HG02763 (cell line): Measurements from ENCODE around the gene UNC79.

Source experiments
- ATAC-seq: cut with Tn5 transposase; IDR thresholded peaks from one replicate; pipeline ENCODE4 v1.9.1; 2021; ENCODE audit warnings: mild to moderate bottlenecking, moderate library complexity; ENCODE audit not compliant: unreplicated experiment

Gene UNC79

GRCh38 chr14:93703941-93704340, 273.2 kb downstream of the UNC79 start:
- no peak for ATAC-seq

GRCh38 chr14:93705513-93706156, 274.9 kb downstream of the UNC79 start:
- ATAC-seq: no peak

- no peak for ATAC-seq
Measured at GRCh38 chr14:93706360-93706955, 275.7 kb downstream of the UNC79 start.

GRCh38 chr14:93707475-93707874, 276.7 kb downstream of the UNC79 start:
- ATAC-seq: no peak

- no peak for ATAC-seq
Measured at GRCh38 chr14:93708311-93708734, 277.6 kb downstream of the UNC79 start.

- no peak for ATAC-seq
Measured at GRCh38 chr14:93708800-93709199, 278.1 kb downstream of the UNC79 start.

GRCh38 chr14:93709249-93709648, 278.5 kb downstream of the UNC79 start:
- ATAC-seq: no peak

- no peak for ATAC-seq
Measured at GRCh38 chr14:93712079-93712837, 281.5 kb downstream of the UNC79 start.

GRCh38 chr14:93712838-93713724, 282.3 kb downstream of the UNC79 start:
- no peak for ATAC-seq

- no peak for ATAC-seq
Measured at GRCh38 chr14:93713726-93714405, 283.1 kb downstream of the UNC79 start.

GRCh38 chr14:93714605-93715004, 283.9 kb downstream of the UNC79 start:
- ATAC-seq: no peak

- ATAC-seq: no peak
Measured at GRCh38 chr14:93715279-93715927, 284.7 kb downstream of the UNC79 start.

GRCh38 chr14:93716002-93716745, 285.4 kb downstream of the UNC79 start:
- no peak for ATAC-seq

- ATAC-seq: no peak
Measured at GRCh38 chr14:93716746-93717667, 286.3 kb downstream of the UNC79 start.

GRCh38 chr14:93717668-93718320, 287.1 kb downstream of the UNC79 start:
- no peak for ATAC-seq

- ATAC-seq: no peak
Measured at GRCh38 chr14:93719256-93719655, 288.5 kb downstream of the UNC79 start.

- no peak for ATAC-seq
Measured at GRCh38 chr14:93720076-93720815, 289.5 kb downstream of the UNC79 start.
